Brain microvascular endothelial cell (primary cell): ENCODE data around the gene SRMS.
"Not testable (repeated sequence)": the region's sequence is repeated elsewhere in the genome, so short reads cannot be mapped to it uniquely, and the experiment has no call there.

Experiments
- DNase-seq: peaks from one replicate; pipeline ENCODE4 v3.0.0-alpha.2; 2020
- H3K27ac ChIP-seq: fragments of 250-450 bp; sonication (Bioruptor Pico); 2 replicates; pipeline ENCODE4 v1.5.1; 2020; ENCODE audit warnings: mild to moderate bottlenecking, moderate library complexity
- H3K27me3 ChIP-seq: fragments of 250-450 bp; sonication (Bioruptor Pico); replicated peaks from 2 replicates; pipeline ENCODE4 v1.5.1; 2020; ENCODE audit warnings: mild to moderate bottlenecking
- H3K36me3 ChIP-seq: fragments of 250-450 bp; sonication (Bioruptor Pico); replicated peaks from 2 replicates; pipeline ENCODE4 v1.5.1; 2020; ENCODE audit warnings: mild to moderate bottlenecking
- H3K4me3 ChIP-seq: 2 replicates; pipeline ENCODE4 v1.5.1; 2011; ENCODE audit warnings: low read depth, mild to moderate bottlenecking, control low read depth, low read length, moderate library complexity
- CTCF ChIP-seq: IDR thresholded peaks from 2 replicates; pipeline ENCODE4 v1.5.1; 2011; ENCODE audit warnings: low read depth, mild to moderate bottlenecking, moderate library complexity, low read length, control low read depth, inconsistent platforms; ENCODE audit errors: missing control alignments
- in situ Hi-C: cut with HindIII; loops from 2 replicates; pipeline ENCODE4 v1.10.0; 2017; ENCODE audit warnings: low sequenced_read_pairs, low pct_ligation_motif_present

The SRMS gene

DNA sequence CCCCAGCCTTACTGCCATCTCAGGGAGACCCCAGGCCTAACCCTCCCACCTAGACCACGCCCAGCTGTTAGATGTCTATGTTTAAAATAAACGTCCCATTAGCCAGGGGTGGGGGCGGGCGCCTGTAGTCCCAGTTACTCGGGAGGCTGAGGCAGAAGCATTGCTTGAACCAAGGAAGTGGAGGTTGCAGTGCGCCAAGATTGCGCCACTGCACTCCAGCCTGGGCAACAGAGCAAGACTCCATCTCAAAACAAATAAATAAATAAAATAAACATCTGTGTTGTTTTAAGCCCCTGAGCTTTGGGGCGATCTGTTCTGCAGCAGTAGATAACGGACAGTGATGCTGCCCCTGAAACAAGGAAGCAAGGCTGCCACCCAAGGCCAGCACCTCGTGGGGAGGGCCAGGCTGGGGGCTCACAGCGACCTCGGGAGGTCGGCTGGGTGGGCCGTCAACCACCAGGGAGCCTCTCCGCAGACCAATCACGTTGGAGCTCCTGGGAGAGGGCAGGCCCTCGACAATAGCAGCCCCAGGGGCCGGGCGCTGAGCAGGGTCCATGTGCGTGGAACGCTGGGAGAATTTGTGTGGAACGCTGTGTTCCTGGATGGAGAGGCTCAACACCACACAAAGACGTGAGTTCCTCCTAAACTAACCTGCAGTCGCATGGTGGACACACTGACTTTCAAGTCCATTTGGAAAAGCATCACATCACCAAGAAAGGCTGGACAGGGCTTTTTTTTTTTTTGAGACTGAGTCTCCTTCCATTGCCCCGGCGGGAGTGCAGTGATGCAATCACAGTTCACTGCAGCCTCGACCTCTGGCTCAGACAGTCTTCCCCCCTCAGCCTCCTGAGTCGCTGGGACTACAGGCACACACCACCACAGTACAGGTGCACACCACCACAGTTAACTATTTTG, 27.5 kb upstream of the SRMS start:
- no peak for DNase-seq
- no peaks in the 10 kb centered on the region for H3K27me3 ChIP-seq
- no peak overlapping the region for H3K4me3 ChIP-seq
- no peak overlapping the region for H3K27ac ChIP-seq
- H3K36me3 ChIP-seq, result no peaks in the 10 kb centered on the region
- no peak for TF ChIP-seq CTCF
- in situ Hi-C loops, result loop anchor here (25.0 kb wide), 2 partner anchors 112 to 312 kb away; partner anchors contain the start of genes DNAJC5 and TNFRSF6B

DNA sequence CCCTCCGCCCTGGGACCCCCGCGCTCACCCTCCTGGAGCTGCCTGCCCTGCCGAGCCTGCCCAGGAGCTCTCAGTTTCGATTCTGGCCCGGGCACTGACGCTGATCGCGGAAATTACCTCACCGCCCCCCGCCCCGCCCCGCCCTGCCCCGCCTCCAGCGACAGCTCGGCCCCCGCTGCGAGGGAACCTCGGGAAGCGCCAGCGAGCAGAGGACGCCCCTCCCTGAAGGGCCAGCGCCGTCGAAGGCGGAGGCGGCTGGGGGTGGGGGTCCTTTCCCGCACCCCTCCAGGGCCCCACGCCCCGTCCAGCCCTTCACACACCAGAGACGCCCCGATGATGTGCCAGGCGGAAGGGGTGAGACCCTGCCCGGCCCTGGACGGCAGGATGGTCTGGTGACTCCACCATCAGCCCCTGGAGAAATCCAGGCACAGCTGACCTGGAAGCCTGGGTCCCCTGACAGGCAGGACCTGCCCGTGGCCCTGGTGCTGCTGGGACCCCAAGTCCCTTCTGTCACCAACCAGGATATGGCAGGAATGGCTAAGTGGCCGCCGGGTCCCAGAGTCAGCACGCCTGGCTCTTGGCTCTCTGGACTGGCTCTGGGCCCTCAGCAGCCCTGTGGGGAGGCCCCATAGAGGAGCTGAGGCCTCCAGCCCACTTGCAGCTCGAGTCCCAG, 26.7 kb upstream of the SRMS start, which contains the start of gene HELZ2:
Gene HELZ2 (minus strand): TSS at position 84 of the 673 bp plus-strand sequence. CDS start 1,854 bp downstream, outside the sequence.
- peak within 1 kb of the TSS; percentile 42 for H3K27ac ChIP-seq
- no peaks in the 10 kb centered on the region for H3K27me3 ChIP-seq
- no peaks in the 10 kb centered on the region for H3K36me3 ChIP-seq
- peak within 1 kb of the TSS; percentile 75 for H3K4me3 ChIP-seq
- in situ Hi-C loops, result no loop called here
- TF ChIP-seq CTCF, result no peak
- peak; percentile 61 for DNase-seq

- TF ChIP-seq CTCF, result no peak
- no peaks in the 10 kb centered on the region for H3K36me3 ChIP-seq
- in situ Hi-C loops, result no loop called here
- no peaks in the 10 kb centered on the region for H3K27me3 ChIP-seq
- no peak overlapping the region for H3K27ac ChIP-seq
- H3K4me3 ChIP-seq, result peak overlapping the region; percentile 75
- no peak for DNase-seq
Measured at GRCh38 chr20:63573647-63574131, 26.1 kb upstream of the SRMS start.

DNA sequence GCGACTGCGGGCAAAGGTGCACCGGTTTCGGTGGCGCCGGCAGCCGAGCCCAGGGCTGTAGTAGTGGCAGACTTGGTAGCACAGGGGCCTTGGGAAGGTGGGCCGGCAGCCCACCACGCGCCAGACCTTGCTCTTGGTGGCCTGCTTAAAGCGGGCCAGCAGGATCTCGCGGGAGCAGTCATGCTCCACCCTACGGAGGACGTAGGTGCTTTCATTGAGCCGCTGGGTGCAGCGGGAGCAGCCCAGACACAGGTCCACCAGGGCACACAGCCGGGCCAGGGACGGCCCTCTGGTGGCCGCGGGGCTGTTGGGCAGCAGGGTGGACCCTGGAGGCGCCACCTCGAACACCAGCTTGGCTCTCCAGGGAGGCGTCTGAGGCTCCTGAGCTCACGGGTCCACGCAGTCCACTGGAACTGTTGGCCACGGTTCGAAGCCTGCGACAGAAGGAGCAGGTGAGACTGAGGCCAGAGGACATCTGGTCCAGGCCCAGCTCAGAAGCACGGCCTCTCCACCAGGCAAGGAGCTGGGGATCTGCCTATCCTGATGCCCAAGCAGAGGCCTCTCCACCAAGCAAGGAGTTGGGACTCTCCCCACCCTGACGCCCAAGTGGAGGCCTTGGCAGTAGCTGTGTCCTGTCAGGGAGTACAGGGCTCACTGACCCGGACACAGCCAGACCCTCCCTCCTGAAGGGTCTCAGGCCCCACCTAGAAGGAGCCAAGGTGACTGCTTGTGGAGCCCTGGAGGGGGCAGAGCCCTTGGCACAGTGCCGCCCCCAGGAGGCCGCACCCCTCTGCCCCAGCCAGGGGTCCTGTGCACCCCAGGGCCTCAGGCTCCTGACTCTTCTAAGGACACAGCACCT, 25.5 kb upstream of the SRMS start:
- TF ChIP-seq CTCF, result peak; percentile 42
- Histone ChIP-seq H3K36me3 (no peaks in the 10 kb centered on the region), H3K4me3 (peak overlapping the region; percentile 75), H3K27ac (no peak overlapping the region), H3K27me3 (no peaks in the 10 kb centered on the region)
- DNase-seq, result no peak
- in situ Hi-C loops, result no loop called here

DNA sequence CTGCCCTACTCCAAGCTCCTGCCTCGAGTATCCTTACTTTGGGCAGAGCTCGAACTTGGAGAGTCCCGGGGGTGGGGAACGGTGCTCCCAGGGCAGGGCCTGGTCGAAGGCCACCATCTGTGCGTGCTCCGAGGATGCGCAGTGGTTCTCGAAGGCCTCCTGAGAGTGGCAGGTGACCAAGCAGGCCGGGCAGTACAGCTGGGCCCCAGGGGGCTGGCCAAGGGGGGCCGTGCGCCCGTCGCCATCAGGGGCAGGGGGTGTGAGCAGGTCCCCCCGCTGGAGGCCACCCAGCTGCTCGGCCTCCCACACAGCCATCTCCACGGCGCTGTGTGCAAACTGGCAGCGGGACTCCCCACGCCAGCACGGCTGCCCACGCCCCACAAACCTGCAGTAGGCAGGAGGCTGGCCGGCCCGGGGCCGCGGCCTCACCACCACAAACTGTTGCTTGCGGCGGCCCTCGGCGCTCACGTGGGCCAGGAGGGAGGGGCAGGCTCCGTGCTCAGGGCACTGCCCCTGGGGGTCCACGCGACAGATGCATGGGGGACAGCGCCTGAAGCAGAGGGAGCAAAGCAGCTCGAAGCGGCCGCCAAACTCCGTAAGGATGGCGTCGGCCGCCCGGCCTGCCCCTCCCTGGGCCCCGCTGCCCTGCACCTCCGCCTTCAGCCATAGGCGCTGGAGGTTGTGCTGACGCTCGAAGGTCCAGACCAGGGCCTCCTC, 24.7 kb upstream of the SRMS start:
- in situ Hi-C loops, result no loop called here
- no peak for TF ChIP-seq CTCF
- no peak overlapping the region for H3K4me3 ChIP-seq
- no peaks in the 10 kb centered on the region for H3K27me3 ChIP-seq
- no peak for DNase-seq
- H3K36me3 ChIP-seq, result peaks cover under 1% of the 10 kb centered on the region
- H3K27ac ChIP-seq, result no peak overlapping the region

GRCh38 chr20:63571087-63571478, 23.5 kb upstream of the SRMS start:
- DNase-seq, H3K27ac ChIP-seq, H3K27me3 ChIP-seq, H3K36me3 ChIP-seq, H3K4me3 ChIP-seq, in situ Hi-C loops: not testable (repeated sequence)
